GM12878 (cell line): ENCODE measurements around the gene COQ4. TPM values are rescaled to one million over a fixed set of nuclear protein-coding genes. Genes with fewer than 3 reads are reported as not detected.

Source experiments
- ATAC-seq: fragments of 200-7000 bp; cut with Tn5 transposase; 3 replicates; pipeline ENCODE4 v1.9.1; 2020; ENCODE audit warnings: mild to moderate bottlenecking, moderate library complexity
- BruUV-seq: library from RNA; stranded (reverse); fragments of 400-500 nt; replicated peaks from 2 replicates; lab custom pipeline; 2021; lab: Mats Ljungman, UMichigan
- CTCF ChIA-PET: fragments of 300-600 bp; sonication (Branson Sonifier 250); formaldehyde crosslinking; extraction: SDS; loops from one replicate; lab custom pipeline; 2021; ENCODE audit warnings: inconsistent platforms; lab: Yijun Ruan, JAX
- POLR2A ChIA-PET: fragments of 350-600 bp; formaldehyde crosslinking; extraction: SDS; loops from one replicate; lab custom pipeline; 2021; ENCODE audit warnings: inconsistent platforms; lab: Charles Lee
- RAD21 ChIA-PET: fragments of 300-600 bp; sonication (Branson Sonifier 250); formaldehyde crosslinking; loops from one replicate; lab custom pipeline; 2023; ENCODE audit warnings: antibody characterized with exemption; ENCODE audit not compliant: unreplicated experiment; lab: Charles Lee
- SMC1A ChIA-PET: fragments of 300-600 bp; sonication (Branson Sonifier 250); formaldehyde crosslinking; loops from one replicate; lab custom pipeline; 2023; ENCODE audit not compliant: unreplicated experiment, uncharacterized antibody; lab: Charles Lee
- DNase-seq: peaks from one replicate; pipeline ENCODE4 v3.0.0-alpha.2; 2011; ENCODE audit warnings: low read depth, low spot score
- FAIRE-seq: peaks from 3 replicates; lab custom pipeline; 2011; peaks lifted over from hg19 to GRCh38; lab: Jason Lieb, UNC
- H2AFZ ChIP-seq: 2 replicates; pipeline ENCODE4 v1.6.0; 2011; ENCODE audit warnings: low read depth, low read length, control low read depth; ENCODE audit not compliant: control insufficient read depth
- H3K27ac ChIP-seq: 2 replicates; pipeline ENCODE4 v1.5.1; 2011; ENCODE audit warnings: control low read depth; ENCODE audit not compliant: control insufficient read depth, insufficient read depth
- H3K27me3 ChIP-seq, 2 experiments: replicated peaks in 1 of 2; 2 replicates each; pipeline versions ENCODE4 v1.6.0 to v1.6.1; 2011; ENCODE audit warnings: low read length in 1 of 2; ENCODE audit not compliant: control insufficient read depth in 2 of 2, insufficient read depth in 2 of 2
- H3K36me3 ChIP-seq, 2 experiments: 2 replicates each; pipeline ENCODE4 v1.5.1; 2011; ENCODE audit warnings: low read length in 1 of 2; ENCODE audit not compliant: control insufficient read depth in 2 of 2, insufficient read depth in 2 of 2
- H3K4me1 ChIP-seq: 2 replicates; pipeline ENCODE4 v1.6.1; 2011; ENCODE audit warnings: mild to moderate bottlenecking, low read length, moderate library complexity, mixed read lengths; ENCODE audit not compliant: control insufficient read depth, insufficient read depth
- H3K4me2 ChIP-seq: 2 replicates; pipeline ENCODE4 v1.6.0; 2011; ENCODE audit warnings: control low read depth; ENCODE audit not compliant: control insufficient read depth, insufficient read depth
- H3K4me3 ChIP-seq: fragments of 200-600 bp; sonication (generic); 2 replicates; pipeline ENCODE4 v1.5.1; 2016
- H3K79me2 ChIP-seq: 2 replicates; pipeline ENCODE4 v1.6.0; 2011; ENCODE audit warnings: low read length; ENCODE audit not compliant: control insufficient read depth, insufficient read depth
- H3K9ac ChIP-seq: 2 replicates; pipeline ENCODE4 v1.8.0; 2011; ENCODE audit warnings: low read length, control low read depth, mixed read lengths; ENCODE audit not compliant: control insufficient read depth, insufficient read depth
- H3K9me3 ChIP-seq: replicated peaks from 3 replicates; pipeline ENCODE4 v1.5.1; 2011; ENCODE audit warnings: mild to moderate bottlenecking, low read length; ENCODE audit not compliant: control insufficient read depth, insufficient read depth
- H4K20me1 ChIP-seq: 2 replicates; pipeline ENCODE4 v1.6.0; 2011; ENCODE audit not compliant: control insufficient read depth, insufficient read depth
- CHD4 ChIP-seq: fragments of 200-600 bp; sonication (generic); IDR thresholded peaks from 2 replicates; pipeline ENCODE4 v1.6.1; 2016; ENCODE audit warnings: mild to moderate bottlenecking
- EED ChIP-seq: sonication (generic); IDR thresholded peaks from 2 replicates; pipeline ENCODE4 v1.6.1; 2016; ENCODE audit warnings: antibody characterized with exemption, low read depth
- ETV6 ChIP-seq, 2 experiments: fragments of 450-650 bp in 1 of 2; IDR thresholded peaks in 1 of 2; conservative IDR thresholded peaks in 1 of 2; 2 replicates each; pipeline ENCODE4 v1.6.1; 2014; ENCODE audit warnings: antibody characterized with exemption in 1 of 2, borderline replicate concordance in 1 of 2, low read depth in 1 of 2, mild to moderate bottlenecking in 1 of 2, moderate library complexity in 1 of 2
- FOXM1 ChIP-seq: IDR thresholded peaks from 2 replicates; pipeline ENCODE4 v1.6.1; 2012; ENCODE audit warnings: low read depth, mild to moderate bottlenecking, inconsistent platforms, low read length, moderate library complexity
- KLF5 ChIP-seq: fragments of 450-650 bp; IDR thresholded peaks from 2 replicates; pipeline ENCODE4 v1.6.1; 2014; ENCODE audit warnings: mild to moderate bottlenecking; ENCODE audit not compliant: partially characterized antibody
- MEF2A ChIP-seq: IDR thresholded peaks from 2 replicates; pipeline ENCODE4 v1.6.1; 2011; ENCODE audit warnings: low read depth, mild to moderate bottlenecking, low read length, moderate library complexity; ENCODE audit not compliant: insufficient read depth
- MTA3 ChIP-seq: IDR thresholded peaks from 2 replicates; pipeline ENCODE4 v1.6.1; 2012; ENCODE audit warnings: low read length, inconsistent platforms, borderline replicate concordance
- MYB ChIP-seq: fragments of 150-350 bp; IDR thresholded peaks from 2 replicates; pipeline ENCODE4 v1.6.1; 2014; ENCODE audit warnings: mild to moderate bottlenecking, low read depth, low read length, borderline replicate concordance
- POLR2A ChIP-seq: IDR thresholded peaks from 2 replicates; pipeline ENCODE4 v1.6.1; 2011; ENCODE audit warnings: low read depth, mild to moderate bottlenecking, low read length
- REST ChIP-seq: IDR thresholded peaks from 2 replicates; pipeline ENCODE4 v1.6.1; 2012; ENCODE audit warnings: mild to moderate bottlenecking, low read depth, low read length
- SREBF2 ChIP-seq: IDR thresholded peaks from 2 replicates; pipeline ENCODE4 v1.6.1; 2012; ENCODE audit warnings: mild to moderate bottlenecking, low read length
- STAT3 ChIP-seq: IDR thresholded peaks from 2 replicates; pipeline ENCODE4 v1.6.1; 2011; ENCODE audit warnings: low read depth, low read length, improper control_type of control experiment
- YBX1 ChIP-seq: fragments of 450-650 bp; IDR thresholded peaks from 2 replicates; pipeline ENCODE4 v1.6.1; 2016; ENCODE audit warnings: antibody characterized with exemption
- ZNF592 ChIP-seq: fragments of 450-650 bp; IDR thresholded peaks from 2 replicates; pipeline ENCODE4 v1.6.1; 2017; ENCODE audit warnings: mild to moderate bottlenecking, moderate library complexity
- WGBS: methylation state at CpG from one replicate; pipeline ENCODE4 v1.1.6; 2016; ENCODE audit warnings: low lambda C conversion rate; ENCODE audit not compliant: insufficient replicate concordance, insufficient coverage; ENCODE audit errors: missing lambda C conversion rate; 5-methylcytosine and 5-hydroxymethylcytosine counted together
- in situ Hi-C: fragments of 300-500 bp; cut with MboI; formaldehyde crosslinking; loops from 9 replicates; pipeline ENCODE4 v1.14.3; 2018; ENCODE audit warnings: mixed read lengths
- intact Hi-C: fragments of 100-400 bp; cut with micrococcal nuclease; formaldehyde crosslinking; loops from one replicate; pipeline ENCODE4 v1.14.2; 2022; ENCODE audit not compliant: unreplicated experiment
- polyA plus RNA-seq, 11 experiments: library from polyadenylated mRNA; depleted of rRNA in 4 of 11; unstranded in 6 of 11; stranded (reverse) in 5 of 11; fragments of >200 nt; fragmentation: Nextera tagmentation in 4 of 11; fragmentation: Illumina TruSeq in 1 of 11; extraction: Ambion mirVana in 4 of 11; extraction: Trizol in 1 of 11; gene quantifications; 1 replicate in 1 of 11; 2 replicates in 10 of 11; pipeline versions ENCODE4 v1.2.1 to v1.2.3, GENCODE V29; 2011 to 2016; ENCODE audit warnings: inconsistent platforms in 2 of 11, missing spikeins in 2 of 11, low read depth in 1 of 11
- total RNA-seq, 4 experiments: library from RNA; depleted of rRNA in 3 of 4; stranded (reverse); fragments of >200 nt in 3 of 4; fragmentation: Illumina TruSeq in 1 of 4; extraction: Trizol in 1 of 4; gene quantifications; 2 replicates each; pipeline versions ENCODE4 v1.2.1 to v1.2.3, GENCODE V29; 2013 to 2021
- TF ChIP-seq, protein P1 (sequence below): fragments of 450-650 bp; IDR thresholded peaks from 2 replicates; pipeline ENCODE4 v1.6.1; 2017; ENCODE audit warnings: antibody characterized with exemption, mild to moderate bottlenecking, moderate library complexity

Gene COQ4
- total and polyA plus RNA-seq, 10 of the 15 experiments (the other 5 are each of a cell fraction or from before 2014, with no cell fraction given): 3.8 to 64.1 (median 38.6) TPM

GRCh38 chr9:128324401-128324800 is 1.8 kb downstream of the COQ4 start:
- H3K4me1 ChIP-seq: peaks cover 6% of the 10 kb centered on the region
- H3K9me3 ChIP-seq: no peaks in the 10 kb centered on the region
- H3K27ac ChIP-seq: no peak overlapping the region
- peaks cover 1 to 8% of the 10 kb centered on the region in 2 experiments for H3K36me3 ChIP-seq
- H4K20me1 ChIP-seq: no peaks in the 10 kb centered on the region
- H3K9ac ChIP-seq: no peak overlapping the region
- 94% methylated on average over 1 of the region's 1 CpG for WGBS
- H2AFZ ChIP-seq: no peak overlapping the region
- H3K4me3 ChIP-seq: peak overlapping the region; percentile 96; the same call in 1 of the 2 replicates
- no TSS peak for BruUV-seq
- ChIA-PET RAD21 (interaction anchor here (0.6 kb wide), 1 partner anchor 650 kb away, joined by 3 read pairs; no protein-coding TSS in a partner anchor), POLR2A (interaction anchor here (1.2 kb wide), 1 partner anchor 47 kb away, joined by 3 read pairs; no protein-coding TSS in a partner anchor), CTCF (interaction anchor here (1.2 to 2.4 kb wide), 4 partner anchors 9 to 29 kb away, joined by 3 to 8 read pairs (median 3); no protein-coding TSS in a partner anchor), SMC1A (no interaction called here)
- H3K4me2 ChIP-seq: no peak overlapping the region
- H3K79me2 ChIP-seq: peaks cover 29% of the 10 kb centered on the region
- intact Hi-C loops (no loop called here), in situ Hi-C loops (no loop called here)
- FAIRE-seq (no peak), DNase-seq (no peak), ATAC-seq (no peak)
- H3K27me3 ChIP-seq: no peaks in the 10 kb centered on the region
- TF ChIP-seq STAT3: no peak
- TF ChIP-seq ETV6 (conservative IDR thresholded peaks at IDR 0.05 in 1 of 2, IDR thresholded peaks at IDR 0.05 in 1 of 2; ENCODE audit: borderline replicate concordance in 1 of 2, low read depth in 1 of 2): no peak
- no peak for TF ChIP-seq YBX1
- TF ChIP-seq SREBF2: no peak
- TF ChIP-seq POLR2A: no peak
- no peak for TF ChIP-seq REST
- TF ChIP-seq MTA3: no peak
- no peak for TF ChIP-seq MYB
- no peak for TF ChIP-seq EED
- no peak for TF ChIP-seq KLF5
- no peak for TF ChIP-seq CHD4
- no peak for TF ChIP-seq FOXM1
- no peak for TF ChIP-seq MEF2A
- TF ChIP-seq, protein P1, sequence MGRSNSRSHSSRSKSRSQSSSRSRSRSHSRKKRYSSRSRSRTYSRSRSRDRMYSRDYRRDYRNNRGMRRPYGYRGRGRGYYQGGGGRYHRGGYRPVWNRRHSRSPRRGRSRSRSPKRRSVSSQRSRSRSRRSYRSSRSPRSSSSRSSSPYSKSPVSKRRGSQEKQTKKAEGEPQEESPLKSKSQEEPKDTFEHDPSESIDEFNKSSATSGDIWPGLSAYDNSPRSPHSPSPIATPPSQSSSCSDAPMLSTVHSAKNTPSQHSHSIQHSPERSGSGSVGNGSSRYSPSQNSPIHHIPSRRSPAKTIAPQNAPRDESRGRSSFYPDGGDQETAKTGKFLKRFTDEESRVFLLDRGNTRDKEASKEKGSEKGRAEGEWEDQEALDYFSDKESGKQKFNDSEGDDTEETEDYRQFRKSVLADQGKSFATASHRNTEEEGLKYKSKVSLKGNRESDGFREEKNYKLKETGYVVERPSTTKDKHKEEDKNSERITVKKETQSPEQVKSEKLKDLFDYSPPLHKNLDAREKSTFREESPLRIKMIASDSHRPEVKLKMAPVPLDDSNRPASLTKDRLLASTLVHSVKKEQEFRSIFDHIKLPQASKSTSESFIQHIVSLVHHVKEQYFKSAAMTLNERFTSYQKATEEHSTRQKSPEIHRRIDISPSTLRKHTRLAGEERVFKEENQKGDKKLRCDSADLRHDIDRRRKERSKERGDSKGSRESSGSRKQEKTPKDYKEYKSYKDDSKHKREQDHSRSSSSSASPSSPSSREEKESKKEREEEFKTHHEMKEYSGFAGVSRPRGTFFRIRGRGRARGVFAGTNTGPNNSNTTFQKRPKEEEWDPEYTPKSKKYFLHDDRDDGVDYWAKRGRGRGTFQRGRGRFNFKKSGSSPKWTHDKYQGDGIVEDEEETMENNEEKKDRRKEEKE: no peak
- TF ChIP-seq ZNF592: no peak
